Stimulated activated CD8-positive, alpha-beta memory T cell treated with anti-CD3 and anti-CD28 coated beads, Interleukin-7, amount 100 ng/mL, for 48 hours (primary cell): ENCODE results near the gene ELMO1.

Experiments
- DNase-seq, 2 donors: peaks; one replicate each; pipeline ENCODE4 v3.0.0-alpha.2; 2020; ENCODE audit warnings: low read depth in 1 of 2; ENCODE audit errors: extremely low read depth in 1 of 2

The ELMO1 gene

DNA sequence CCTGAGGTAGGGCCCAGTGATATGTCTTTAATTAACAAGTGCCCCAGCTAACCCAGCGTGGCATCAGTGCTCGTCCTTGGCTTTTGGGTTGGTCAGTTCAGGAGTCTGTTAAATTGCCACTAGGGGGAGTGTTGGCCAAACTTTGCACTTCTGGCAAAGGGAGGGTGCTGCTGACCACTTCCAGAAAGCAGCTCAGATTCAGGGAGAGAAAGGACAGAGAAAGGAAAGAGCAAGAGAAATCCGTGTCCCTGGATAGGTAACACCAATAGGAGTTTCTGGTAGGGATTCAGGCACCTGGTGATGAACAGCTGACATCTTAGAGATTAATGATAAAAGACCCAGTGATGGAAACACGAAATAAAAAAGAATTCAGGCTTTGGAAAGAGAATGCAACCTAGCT, 481.3 kb downstream of the ELMO1 start:
- DNase-seq, result no peak

DNA sequence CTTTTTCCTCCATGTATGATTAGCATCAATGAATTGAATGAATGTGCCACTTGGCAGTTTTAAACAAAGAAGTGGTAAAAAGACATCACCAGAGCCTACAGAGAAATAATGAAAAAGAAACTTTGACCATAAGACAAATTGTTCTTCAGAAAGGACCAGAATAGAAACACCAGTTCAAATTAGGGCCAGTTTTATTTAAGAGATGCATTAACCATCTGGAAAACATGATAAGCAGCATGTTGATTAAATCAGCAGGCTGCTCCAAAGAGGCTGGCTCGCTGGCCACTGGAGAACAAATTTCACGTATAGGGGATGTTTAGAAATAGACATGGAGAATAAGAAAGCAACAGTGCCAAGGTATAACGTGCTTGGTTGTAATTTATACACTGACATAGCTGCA, 482.0 kb downstream of the ELMO1 start:
- DNase-seq, result no peak

DNA sequence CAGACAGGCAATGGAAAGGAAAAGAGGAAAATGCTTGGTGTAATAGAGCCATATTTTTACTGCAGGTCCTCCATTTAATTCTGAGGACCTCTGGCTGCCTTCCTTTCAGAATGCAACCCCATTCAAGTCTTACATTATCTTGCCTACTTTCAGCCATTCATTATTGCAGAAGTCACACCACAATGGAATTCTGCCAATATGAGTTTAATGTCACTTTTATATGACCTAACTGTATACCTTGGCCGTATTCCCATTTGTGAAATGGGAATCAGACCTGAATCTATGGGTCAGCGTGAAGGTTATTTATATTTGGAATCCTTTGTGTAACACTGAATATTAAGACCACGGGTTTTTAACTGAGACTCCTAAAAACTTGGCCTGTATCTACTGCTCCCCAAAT, 482.6 kb downstream of the ELMO1 start:
- DNase-seq, result no peak

DNA sequence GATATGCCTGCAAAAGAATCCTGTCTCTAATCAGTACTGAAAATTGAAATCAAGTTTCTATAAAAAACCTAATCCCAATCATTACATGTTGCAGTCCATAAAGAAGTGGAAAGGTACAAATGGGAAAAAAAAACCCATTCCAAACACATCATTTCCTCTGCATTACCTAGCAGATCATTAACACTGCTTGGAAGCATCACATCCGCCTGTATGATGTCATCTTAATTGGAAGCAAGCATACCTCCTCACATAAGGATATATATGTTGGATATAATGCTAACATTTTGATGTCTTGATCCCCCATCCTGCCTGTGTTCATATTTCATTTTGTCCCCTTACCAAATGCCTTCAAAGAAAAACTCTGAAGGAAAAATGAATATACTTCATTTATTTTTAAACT, 483.0 kb downstream of the ELMO1 start:
- no peak for DNase-seq

DNA sequence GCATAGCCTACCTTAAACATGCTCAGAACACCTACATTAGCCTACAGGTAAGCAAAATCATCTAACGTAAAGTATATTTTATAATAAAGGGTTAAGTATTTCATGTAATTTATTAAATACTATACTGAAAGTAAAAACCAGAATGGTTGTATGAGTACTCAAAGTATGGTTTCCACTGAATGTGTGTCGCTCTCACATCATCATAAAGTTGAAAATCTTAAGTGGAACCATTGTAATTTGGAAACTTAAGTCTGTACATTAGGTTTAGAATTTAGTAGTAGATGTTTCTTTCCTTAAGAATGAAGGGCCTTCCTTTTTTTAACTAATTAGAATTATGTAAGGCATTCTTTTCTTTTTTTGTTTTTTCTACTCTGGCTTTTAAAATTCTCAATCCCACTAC, 484.4 kb downstream of the ELMO1 start:
- DNase-seq, result no peak

DNA sequence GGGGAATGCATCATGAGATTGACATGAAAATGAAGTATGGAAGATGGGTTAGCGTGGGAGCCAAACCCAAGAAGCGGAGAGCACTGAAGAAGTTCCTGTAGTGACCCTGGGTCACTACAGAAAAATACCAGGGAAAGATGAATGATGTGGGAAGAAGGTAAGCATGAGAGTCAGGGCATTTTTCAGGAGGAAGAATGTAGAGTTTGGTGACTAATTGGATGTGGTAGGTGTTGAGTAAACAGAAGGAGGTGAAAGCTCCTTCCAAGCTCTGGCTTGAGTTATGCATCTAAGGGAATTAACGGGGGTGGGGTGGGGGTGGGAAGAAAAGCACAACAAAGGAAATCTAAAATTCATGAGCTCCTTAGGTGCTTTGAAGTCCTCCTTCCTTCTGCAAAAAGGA, 486.3 kb downstream of the ELMO1 start:
- DNase-seq, result no peak

DNA sequence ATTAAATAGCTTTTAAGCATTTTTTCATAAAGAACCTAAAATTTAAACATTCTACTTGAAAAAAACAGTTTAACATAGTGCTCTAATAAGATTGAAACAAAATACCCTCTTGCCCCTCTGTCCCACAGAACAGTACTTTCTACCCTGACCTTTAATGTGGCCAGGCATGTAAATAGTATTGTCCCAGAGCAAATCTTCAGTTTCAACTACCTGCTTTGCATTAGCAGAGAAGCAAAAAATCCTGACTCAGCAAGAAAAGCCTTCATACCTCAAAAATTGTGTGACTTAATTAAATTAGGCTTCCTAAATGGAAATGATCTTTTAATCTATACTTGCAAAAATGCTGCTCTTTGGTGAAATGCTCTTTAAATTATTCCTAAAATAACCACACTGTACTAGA, 487.0 kb downstream of the ELMO1 start:
- no peak for DNase-seq

DNA sequence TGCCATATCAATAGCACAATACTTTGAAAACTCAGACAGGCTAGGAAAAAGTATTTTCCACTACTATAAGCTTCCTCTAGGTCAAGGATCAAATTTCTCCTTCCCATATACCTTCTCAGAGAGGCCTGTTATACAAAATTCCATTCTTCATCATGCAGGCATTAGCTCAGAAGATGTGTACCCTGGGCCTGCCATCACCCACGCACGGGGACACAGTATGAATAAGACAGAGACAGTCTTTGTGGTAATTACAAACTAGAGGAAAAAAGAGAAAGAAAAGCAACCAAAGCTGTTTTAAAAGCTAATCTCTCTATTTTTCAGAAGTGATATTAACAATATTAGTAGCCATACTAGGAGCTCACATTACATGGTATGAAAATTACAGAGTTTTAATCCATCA, 487.6 kb downstream of the ELMO1 start:
- peak in 1 of 2 donors; percentile 29 for DNase-seq

DNA sequence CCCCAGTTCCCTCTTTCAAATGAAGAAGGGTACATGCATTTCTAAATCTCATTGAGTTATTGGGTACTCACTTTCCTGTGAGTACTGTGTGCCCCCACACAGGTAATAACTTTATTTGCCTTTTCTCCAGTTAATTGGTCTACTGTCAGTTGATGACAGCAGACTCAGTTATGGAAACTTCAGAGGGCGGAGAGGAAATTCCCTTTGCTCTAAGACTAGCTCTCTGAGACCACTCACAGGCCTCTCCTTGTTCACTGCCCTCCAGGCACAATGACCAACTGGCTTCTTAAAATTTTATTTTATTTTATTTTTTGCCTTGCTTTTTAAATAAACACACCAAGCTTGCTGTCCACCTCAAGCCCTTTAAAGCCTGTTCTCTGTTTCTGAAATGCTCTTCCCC, 488.6 kb downstream of the ELMO1 start:
- DNase-seq, result no peak

DNA sequence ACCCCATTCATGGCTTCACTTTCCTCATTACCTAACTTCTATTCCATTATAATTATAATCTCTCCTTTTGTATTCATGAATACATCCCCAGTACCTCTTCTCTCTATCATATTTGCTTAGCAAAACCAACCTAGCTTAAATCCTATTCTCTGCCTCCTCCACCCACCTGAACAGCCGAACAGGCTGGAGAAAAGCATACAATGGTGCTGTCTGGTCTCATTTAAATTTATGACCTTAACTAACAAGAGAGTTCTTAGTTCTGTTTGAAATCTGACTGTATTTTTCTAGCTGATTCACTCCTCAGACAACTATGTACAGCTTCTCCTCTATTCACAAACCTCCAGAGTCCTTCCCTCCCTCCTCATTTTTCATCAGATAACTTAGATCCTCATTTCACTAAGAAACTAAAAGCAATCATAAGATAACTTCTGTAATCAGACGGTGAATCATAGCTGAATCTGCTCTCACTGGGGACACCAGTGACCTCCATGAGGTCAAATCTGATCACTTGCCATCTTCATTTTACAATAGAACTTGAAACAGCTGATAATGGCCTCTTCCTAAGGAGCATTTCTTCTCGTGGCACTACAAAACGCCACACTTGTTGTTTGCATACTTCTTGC, 490.4 kb downstream of the ELMO1 start:
- DNase-seq, result no peak

DNA sequence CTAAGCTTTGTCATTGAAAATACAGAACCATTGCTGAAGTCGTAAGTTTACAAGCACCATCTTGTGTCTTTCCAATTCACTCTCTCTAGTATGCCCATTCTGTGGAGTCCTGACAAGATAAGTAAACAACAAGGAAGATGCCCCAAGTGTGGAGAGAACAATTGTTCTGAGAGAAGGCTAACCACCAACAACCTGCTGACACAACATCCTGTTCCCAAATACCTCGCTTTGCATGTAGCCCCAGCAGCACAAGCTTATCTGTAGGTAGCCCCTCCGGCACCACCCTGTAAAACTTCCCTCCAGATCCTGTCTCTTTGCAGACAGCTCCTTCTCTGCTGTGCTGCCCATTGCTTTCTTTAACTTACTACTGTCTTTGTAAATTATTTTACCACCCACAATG, 491.0 kb downstream of the ELMO1 start:
- no peak for DNase-seq

DNA sequence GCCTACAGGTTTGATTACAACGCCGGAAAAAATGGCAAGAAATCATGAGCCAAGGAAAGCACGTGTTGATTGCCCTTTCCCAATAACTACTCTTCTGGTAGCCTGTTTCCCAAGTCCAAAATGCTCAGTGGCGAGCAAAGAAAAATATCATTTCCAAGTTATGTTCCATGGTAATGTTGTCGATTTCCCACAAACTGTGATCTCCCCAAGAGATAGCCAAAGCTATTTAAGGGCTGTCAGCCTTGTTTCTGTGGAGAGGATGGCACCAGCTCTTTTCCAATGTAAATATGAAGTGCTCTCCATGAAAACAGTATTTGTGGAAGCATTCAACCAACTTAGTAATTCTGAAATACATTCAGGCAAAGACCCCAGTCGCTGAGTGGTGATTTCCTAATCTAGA, 491.9 kb downstream of the ELMO1 start:
- no peak for DNase-seq

DNA sequence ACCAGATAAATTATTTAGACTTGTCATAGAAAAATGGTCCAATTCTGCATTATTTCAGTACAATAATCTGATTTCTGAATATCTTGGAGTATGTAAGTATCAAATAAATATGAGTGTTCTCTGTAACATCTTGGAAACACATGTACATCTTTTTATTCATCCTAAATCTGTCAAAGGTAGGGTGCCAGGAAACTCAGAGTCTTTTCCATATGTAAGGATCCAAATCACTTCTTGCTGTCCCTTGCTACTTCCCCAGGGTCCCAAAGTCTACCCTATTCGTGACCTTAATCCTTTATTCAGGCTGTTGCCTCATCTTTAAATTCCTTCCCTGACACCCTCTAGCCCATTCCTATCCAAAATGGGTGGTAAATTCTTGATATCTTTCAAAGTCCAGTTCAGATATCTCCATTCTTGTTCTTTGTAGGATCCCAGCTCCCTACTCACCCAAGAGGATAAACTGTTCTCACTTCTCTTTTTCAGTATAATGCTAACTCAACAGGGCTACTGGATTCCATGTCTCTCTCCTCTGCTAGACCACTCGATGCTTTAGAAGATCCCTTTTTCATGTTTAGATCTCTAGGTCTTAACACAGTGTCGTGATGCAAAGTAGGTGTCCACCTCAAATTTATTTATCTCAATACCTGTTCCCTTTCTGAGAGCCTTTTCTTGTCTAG, 493.1 kb downstream of the ELMO1 start:
- DNase-seq, result no peak

DNA sequence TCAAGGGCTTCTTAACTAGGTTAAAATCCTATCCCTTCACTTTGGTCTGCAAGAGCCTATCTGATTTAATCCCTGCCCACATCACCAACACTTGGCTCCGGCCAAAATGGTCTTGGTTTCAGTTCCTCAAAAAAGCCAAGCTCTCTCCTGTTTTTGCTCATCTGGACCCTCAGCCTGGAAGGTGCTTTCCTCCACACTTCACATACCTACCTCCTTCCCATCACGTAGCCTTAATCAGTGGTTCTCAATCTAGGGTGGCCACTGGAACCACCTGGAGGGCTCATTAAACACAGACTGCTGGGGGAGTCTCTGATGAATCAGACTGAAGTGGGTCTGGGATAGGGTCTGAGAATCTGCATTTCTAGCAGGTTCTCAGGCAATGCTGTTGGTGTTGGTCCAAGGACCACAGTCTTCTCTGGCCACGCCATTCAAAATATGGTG, 497.4 kb downstream of the ELMO1 start:
- DNase-seq, result no peak

DNA sequence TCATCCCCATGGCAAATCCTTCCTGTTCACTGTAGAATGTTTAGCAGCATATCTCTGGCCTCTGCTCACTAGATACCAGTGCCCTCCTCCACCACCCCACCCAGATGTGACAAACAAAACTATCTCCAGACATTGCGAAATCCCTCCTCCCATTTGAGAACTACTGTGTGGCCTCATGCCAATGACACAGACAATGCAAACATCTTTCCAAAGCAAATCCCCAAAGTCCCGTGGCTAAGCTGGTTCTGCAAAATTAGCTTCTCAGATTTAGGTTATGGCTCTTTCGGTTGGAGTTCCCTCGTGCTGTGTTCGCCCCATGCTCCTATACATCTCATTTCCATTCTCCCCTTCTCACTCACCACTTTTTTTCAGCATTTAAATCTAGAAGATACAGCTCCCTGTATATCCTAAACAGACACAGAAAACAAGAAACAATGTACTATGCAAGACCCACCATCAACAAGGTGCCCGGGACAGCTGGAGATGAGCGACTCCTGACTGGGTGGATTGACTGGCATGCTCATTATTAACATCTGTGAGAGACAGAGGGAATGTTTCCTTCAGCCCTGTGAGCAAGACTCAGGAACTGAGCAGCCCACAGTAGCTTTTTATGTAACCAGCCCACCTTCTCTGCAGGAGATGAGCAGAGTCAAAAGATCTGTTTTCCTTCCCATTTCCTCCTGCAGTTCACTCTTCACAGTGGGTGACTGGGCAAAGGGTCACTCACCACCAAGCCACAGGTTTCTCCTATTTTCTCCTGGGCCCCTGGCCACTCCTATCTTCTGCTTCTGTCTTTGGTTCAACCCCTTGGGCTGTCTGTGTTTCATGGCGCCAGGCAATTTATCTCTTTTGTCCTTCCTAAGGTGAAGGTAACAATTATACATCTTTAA, 498.7 kb downstream of the ELMO1 start:
- DNase-seq, result no peak

DNA sequence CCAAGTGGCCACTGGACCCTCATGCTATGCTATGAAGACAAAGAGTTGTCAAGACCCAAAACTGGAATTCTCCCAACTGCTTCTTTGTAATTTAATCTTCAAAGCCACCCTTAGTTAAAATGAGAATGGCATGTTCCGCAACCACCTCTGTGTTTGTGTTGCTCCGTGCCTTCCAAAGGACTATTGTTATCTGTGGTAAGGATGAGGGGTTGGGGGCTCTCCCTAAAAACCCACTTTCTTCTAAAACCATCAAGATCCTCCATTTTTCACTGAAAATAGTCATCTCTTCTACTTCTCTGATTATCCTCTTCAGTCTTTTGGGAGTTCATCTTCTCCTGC, 502.3 kb downstream of the ELMO1 start:
- DNase-seq, result no peak

DNA sequence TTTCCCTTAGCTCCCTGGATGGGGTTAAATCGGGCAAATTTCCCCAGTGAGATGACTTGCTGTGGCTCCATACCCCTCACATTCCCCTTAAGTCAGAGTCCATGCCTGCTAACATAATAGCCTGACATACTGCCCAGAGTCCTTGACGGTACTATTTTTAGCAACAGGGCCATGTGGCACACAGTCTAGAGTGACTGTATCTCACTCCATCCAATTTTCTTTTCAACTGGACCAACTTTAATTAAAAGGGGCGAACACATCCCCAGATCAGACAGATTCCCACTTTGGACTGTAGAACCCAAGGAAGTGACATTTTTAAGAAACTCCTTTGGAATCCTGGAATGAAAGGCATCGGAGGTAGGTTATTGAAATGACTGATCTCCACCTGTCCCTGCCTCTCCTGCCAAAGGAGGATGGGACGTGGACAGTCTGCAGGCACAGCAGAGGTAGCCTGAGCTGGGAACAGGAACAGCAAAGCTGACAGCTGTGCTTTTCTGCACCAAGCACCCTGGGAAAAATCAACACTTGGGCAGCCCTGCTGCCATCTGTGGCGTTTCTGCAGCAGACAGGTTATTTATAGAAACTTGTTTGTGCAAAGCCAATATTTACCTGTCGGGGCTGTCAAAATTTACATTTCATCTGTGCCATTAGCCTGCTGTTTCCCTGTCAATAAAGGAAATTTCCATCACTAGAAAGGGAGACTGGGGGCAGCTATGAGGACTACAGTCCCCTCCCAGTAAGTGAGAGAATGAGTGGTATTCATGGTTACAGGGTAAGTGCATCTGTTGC, 502.9 kb downstream of the ELMO1 start:
- DNase-seq, result no peak

DNA sequence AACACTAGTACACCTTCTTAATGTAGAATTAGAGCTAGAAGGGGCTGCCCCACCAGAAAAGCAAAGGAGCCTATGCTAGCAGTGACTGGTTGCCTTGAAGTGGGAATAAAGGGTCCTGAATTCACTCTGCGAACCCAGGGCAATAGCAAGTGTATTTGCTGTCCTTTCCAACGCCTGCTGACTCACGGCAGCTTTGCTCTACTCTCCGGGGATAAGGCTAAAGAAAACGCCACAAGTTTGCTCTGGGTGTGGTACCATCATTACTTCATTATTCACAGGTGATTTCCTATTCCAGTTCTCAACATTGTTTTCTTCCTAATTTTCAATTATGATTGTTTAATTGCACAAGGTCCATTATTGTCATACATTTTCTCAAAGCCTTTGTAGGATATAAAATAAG, 503.8 kb downstream of the ELMO1 start:
- DNase-seq, result no peak

DNA sequence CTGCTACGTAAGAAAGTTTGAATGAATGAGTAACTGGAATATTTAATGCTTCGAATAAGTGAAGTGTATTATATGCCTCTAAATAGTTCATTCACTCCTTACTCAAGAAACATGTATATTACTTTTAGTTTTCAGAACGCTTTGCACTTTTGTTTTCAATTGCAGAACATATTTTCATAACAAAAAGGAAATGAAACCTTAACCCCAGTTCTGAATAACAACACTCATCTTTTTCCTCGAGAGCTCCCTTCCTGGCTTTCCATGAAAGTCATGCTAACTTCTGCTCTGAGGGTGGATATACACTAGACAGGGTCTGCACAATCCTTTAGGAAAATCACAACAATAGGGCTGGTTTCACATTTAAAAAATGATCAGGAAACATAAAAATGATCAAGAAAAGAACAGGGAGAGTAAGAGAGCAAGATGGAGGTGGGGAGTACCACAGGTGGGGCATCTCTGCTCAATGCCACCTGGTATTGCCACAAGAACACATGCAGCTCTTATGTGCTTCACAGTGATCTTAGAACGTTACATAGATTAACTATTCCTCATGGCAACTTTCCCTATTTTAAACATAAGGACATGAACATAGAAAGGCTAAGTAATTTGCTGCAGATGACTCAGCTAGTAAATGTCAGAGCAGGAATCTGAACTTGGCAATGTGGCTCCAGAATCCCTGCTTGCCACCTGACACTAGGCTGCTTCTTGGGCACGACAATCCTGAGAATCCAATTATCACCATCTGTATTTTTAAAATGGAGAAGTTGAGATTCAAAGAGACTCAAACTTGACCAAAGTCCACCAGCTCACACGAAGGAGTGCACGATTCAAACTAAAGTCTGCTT, 504.9 kb downstream of the ELMO1 start:
- no peak for DNase-seq

DNA sequence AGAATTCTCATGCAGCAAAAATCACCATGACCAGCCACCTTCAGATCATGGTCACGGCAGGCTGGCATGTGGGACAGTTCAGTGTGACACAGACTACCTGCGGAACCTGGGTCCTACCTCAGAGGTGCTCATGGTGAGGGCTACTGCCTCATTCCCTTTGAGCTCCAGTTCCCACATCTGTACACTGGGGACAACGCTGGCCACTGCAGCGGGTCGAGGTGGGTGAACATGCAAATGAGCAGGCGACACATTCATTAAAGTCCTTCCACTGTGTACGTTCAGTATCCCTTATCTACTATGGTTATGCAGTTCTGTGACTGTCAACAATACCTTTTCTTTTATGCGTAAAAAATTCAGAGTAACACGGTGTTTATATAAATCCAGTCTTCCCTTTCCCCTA, 505.7 kb downstream of the ELMO1 start:
- DNase-seq, result no peak
